Inflammatory macrophage (primary cell): ENCODE data around the gene LDLRAP1.
A peak's percentile ranks its signal among the peaks of the same experiment; 100 is the strongest.
"Not testable (repeated sequence)": the region's sequence is repeated elsewhere in the genome, so short reads cannot be mapped to it uniquely, and the experiment has no call there.

ENCODE experiments used
- DNase-seq, 2 donors: peaks; one replicate each; pipeline ENCODE4 v3.0.0-alpha.2; 2020 to 2022
- total RNA-seq, 18 experiments: gene quantifications; one replicate each; lab custom pipeline; 2026; ENCODE audit warnings: mixed read lengths in 6 of 18, inconsistent platforms in 2 of 18; lab: John Stamatoyannopoulos, UW

LDLRAP1 gene
- total RNA-seq = 5.3 to 154 (median 79.8) reads per million in 18 experiments

DNA sequence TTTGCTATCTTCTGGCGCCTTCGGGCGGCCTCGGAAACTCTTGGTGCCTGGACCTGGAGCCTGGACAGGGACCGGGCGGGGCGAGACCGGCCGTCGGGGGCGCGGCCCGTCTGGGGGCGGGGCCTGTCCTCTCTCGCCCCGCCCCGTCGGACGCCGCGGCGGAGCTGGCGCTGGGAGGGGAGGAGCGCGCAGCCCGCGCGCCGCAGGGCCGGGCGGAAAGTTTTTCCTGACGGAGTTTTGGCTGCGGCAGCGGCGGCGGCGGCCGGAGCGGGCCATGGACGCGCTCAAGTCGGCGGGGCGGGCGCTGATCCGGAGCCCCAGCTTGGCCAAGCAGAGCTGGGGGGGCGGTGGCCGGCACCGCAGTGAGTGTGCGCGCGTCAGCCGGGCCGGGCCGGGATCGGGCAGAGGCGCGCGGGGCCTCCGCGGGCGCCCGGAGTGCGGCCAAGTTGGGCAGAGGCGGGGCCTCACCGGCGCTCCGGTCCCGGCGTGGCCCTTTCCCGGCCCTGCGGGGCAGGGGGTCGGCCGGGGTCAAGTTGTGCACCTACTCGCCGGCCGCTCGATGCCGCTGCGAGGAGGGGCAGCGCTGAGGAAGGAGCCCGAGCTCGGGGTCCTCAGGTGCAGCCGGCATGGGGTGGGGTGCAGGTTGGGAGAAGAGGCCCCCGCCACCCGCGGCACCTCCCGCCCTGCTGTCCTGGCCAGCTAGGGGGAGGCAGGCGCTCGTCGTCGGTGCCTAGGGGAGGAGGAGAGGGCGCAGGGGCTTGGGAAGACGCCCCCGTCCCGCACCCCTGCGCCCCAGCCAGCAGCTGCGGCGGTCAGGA is at the start of gene LDLRAP1:
TSS of gene LDLRAP1 (plus strand) at position 182 of the 818 bp plus-strand sequence. CDS start at position 275, 93 bp downstream.
- DNase-seq = peak; percentile 85 to 91

DNA sequence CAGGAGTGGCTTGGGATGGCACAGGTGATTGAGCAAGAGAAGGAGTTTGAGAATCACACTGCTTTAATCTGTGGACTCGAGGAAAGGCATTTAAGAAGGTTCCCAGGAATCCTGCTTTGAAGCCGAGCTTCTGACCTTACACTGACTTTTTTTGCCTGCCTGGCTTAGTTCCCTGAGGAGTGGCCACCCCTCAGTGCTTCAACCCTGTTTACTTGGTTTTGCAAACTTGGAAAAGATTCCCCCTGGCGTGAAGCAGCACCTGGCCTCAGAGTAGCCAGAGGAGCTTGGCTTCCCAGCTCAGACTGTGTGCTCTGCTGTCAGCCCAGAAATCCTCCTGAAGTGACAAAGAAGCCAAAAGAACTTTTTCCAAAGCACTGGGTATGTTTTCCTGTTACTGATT is 48.5 kb upstream of the LDLRAP1 start:
- DNase-seq = no peak

- no peak for DNase-seq
These were observed 42.7 kb upstream of the LDLRAP1 start for GRCh38 chr1:25500694-25501093.

DNA sequence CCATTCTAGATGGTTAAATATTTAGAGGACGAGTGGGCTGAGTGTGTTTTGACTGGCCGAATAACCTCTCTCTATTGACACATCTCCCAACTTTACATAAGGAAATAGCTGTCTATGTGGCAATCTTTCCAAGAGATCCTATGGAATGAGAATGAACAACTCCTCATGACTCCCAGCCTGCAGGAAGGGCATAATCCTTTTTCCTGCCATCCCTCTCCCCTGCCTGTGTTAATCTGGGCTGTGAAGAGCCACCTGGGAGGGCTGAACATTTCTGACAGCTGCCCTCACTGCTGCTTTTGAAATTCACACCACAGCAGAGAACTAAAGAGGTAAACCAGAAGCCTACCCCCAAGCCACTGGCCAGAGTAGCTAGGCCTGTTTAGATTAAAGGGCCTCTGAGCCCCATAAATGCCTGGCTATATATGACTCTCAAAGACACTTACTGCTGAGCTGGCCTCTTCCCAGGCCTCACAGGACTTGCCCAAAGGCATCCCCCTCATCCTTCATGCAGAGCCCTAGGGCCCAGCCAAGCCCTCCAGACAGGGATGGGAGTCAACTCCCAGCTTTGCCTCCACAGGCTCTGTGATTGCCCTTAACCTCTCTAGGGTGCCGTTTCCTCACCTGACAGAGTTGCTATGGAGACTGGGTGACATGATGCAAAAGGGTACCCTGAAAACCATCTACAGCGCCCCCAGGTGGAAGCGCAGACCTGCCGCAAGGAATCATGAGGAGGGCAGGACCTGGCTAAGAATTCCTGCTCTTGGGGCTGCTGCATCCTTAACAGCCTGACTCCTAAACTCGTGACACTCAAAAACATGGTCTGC is 42.0 kb upstream of the LDLRAP1 start:
- no peak for DNase-seq

- DNase-seq = no peak
These were observed 40.4 kb upstream of the LDLRAP1 start for GRCh38 chr1:25502957-25503356.

DNA sequence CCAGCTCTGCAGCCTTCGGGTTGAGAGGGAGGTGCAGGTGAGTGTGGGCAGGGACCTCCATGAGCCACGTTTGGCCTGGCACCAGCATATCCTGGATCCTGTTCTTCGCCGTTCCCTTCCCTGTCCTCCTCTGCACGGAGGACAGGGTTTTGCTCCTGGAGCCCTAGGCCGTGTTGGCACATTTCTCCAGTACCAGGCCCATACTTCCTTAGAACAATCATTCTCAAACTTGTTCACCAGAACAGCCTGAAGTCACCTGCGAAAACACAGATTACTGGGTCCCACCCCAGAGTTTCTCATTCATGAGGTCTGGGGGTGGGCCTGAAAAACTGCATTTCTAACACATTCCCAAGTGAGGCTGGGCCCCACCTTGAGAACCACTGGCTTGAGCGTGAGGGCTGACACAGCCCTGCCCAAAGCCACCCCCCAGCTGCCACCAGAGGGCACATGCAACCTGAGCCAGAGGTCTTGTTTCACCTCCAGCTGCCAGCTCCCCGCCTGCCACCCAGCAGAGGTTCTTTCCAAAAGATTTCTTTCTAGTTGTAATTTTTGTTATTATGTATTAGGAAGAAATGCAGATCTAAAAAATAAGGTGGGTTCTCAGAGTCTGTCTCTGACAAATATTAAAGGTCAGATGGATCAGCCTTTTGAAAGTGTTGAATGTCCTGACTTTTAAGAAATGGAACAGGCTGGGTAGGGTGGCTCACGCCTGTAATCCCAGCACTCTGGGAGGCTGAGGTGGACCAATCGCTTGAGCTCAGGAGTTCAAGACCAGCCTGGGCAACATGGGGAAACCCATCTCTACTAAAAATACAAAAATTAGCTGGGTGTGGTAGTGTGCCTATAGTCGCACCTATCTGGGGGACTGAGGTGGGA is 39.6 kb upstream of the LDLRAP1 start:
- peak; percentile 27 to 55 for DNase-seq

DNA sequence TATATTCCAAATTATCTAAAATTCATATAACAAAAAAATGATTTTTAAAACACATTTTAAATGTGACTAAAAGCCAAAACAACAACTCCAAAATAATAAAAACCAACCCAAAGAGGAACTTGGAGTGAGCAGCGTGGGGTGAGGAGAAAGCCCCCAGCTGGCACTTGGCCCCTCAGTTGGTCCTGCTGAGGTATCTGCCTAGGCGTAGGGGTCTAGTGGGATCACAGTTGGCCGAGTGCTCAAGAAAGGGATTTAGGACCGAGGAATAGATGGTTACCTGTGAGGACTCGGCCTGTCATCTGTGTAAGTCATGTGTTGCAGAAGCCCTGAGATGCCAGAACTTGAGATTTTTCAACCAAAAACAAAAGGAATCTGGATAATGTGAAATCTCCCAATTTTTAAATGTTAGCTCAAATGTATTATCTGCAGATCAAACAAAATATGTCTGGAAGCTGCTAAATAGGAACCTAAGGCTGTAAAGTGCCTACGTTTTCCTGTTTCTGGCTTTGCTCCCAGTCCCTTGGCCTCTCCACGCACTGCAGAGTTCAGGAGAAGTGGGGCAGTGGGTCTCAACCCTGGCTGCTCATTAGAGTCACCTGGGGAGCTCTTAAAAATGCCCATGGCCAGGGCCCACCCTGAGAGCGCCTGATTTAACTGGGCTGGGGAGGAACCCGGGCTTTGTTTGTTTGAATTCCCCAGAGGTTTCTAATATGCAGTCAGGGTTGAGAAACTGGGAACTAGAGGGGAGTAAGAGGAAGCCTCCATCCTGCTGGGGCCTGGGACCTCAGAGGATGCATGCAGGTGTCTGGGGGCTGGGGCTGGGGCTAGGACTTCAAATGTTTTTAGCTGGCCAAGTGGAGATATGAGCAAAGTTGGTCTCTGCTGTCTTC is 38.5 kb upstream of the LDLRAP1 start:
- DNase-seq = peak; percentile 23 to 39

GRCh38 chr1:25505656-25506385 is 37.6 kb upstream of the LDLRAP1 start:
- peak; percentile 7 to 16 for DNase-seq

DNA sequence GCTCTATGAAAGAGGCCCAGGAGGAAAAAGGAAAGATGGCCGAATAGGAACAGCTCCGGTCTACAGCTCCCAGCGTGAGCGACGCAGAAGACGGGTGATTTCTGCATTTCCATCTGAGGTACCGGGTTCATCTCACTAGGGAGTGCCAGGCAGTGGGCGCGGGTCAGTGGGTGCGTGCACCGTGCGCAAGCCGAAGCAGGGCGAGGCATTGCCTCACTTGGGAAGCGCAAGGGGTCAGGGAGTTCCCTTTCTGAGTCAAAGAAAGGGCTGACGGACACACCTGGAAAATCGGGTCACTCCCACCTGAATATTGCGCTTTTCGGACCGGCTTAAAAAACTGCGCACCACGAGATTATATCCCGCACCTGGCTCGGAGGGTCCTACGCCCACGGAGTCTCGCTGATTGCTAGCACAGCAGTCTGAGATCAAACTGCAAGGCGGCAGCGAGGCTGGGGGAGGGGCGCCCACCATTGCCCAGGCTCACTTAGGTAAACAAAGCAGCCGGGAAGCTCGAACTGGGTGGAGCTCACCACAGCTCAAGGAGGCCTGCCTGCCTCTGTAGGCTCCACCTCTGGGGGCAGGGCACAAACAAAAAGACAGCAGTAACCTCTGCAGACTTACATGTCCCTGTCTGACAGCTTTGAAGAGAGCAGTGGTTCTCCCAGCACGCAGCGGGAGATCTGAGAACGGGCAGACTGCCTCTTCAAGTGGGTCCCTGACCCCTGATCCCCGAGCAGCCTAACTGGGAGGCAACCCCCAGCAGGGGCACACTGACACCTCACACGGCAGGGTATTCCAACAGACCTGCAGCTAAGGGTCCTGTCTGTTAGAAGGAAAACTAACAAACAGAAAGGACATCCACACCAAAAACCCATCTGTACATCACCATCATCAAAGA is 36.6 kb upstream of the LDLRAP1 start:
- DNase-seq = not testable (repeated sequence)

DNA sequence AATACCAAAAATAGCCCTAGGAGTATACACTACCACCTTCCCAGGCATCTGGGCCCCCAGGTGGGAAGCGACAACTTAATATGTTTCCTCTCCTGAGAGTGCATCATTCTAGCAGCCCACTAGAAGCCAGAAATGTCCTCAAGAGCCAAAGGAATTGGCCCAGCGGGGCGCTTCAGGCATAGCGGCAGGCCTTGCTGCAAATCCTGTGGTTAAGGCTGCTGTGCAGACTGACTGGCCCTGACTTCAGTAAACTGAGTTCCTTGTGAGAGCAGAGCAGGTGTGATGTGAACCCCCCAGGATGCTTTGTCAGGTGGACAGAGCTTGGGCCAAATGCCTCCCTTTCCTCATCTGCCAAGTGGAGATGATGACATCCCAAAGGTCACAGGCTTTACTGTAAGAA is 29.7 kb upstream of the LDLRAP1 start:
- DNase-seq = no peak

DNA sequence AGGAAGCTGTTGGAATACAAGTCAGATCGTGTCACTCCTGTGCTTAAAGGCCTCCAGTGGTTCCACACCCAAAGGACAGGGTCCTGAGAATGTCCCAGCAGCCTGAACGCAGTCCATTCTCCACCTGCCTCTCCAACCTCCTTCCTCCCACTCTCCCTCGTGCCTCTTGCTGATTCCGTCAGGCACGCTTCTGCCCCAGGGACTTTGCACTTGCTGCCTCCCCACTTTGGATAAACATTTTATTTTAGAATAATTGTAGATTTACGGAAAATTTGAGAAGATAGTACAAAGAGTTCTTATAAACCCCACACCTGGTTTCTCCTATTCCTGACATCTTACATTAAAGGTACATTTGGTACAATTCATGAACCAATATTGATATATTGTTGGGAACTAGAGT is 28.4 kb upstream of the LDLRAP1 start:
- no peak for DNase-seq

DNA sequence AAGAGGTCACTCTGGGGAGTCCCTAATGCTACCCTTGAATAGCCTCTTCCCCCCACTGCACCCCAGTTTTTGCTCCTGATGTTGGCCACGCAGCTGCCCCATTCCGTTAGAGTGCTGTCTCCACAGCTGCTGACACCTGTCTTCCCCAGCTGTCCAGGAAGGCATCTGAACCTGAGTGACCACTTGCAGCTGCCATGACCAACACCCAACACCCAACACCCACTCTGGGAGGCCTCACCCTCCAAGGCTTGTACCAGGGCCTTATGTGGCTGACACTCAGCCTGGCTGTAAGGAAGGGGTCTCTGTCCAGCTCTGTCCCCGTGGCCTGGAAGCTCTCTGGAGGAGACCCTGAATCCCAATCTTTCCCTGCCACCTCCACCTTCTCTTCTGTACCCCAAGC is 26.7 kb upstream of the LDLRAP1 start:
- no peak for DNase-seq

DNA sequence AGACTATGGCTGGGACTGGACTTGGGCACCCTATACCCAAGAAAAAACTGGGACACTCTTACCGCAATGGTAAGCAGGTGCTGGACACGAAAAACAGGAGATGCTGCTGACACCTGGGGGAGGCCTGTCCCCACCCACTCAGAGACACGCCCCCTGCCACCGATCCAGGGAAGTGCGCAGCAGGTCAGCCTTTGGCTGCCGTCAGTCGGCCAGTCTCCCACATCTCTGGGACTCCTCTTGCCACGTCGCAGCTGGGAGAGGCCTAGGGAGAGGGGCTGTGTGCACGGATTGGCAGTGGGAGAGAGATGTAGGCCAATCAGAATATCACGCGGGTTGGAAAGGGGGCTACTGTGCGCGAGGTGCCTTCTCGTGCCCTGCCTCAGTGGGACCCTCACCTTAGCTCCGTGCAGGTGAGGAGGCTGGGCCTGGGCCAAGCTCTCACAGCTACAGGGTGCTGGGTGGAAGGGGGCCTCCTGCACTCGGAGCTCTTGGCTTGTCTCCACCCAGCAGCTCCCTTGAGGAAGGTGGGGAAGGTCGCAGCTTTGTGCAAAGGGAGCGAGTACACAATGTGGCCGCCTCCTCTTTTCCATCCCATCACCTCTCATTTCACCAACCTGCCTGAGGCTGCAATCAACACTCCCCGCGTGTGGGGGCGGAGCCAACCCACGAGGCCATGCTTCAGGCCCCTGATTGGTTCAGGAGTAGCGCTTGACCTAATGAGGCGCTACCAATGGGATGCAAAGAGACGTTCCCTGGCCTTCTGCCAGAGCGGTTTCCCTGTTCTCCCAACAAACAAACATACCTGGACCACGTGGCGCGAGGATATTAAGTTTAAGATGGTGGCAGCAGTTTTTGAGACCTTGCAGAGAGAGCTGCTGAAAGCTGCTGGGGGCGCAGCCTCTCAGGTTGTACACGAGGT is 25.7 kb upstream of the LDLRAP1 start:
- DNase-seq = no peak

GRCh38 chr1:25519624-25520023 is 23.8 kb upstream of the LDLRAP1 start:
- DNase-seq = no peak

GRCh38 chr1:25520446-25521061 is 22.9 kb upstream of the LDLRAP1 start:
- peak; percentile 50 to 56 for DNase-seq

DNA sequence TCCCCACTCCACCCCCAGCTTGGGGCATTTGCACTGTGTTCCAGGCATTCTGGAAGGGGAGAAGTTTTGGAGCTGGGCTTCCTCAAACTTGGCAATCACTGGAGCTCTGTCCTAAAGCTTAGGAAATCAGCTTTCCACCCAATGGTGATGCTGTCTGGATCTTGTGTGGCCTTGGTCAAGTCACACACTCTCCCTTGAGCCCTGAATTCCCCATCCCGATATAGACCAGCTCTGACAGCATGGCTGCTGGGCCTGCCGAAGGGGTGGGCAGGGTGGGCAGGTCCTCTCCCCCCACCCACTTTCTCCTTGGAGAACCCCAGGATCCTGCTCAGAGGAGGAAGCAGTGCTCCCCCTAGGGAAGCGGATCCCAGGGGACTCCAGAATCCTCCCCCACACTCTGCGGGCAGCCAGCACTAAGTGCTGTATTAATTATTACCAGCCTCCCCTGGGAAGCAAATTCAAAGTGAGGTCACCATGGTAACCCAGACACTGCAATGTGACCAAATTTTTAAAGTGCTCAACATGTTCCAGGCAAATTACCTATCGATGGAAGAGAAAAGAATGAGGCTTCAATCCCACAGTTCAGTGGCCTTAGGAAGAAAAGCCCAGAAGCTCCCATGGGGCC is 21.3 kb upstream of the LDLRAP1 start:
- no peak for DNase-seq

DNA sequence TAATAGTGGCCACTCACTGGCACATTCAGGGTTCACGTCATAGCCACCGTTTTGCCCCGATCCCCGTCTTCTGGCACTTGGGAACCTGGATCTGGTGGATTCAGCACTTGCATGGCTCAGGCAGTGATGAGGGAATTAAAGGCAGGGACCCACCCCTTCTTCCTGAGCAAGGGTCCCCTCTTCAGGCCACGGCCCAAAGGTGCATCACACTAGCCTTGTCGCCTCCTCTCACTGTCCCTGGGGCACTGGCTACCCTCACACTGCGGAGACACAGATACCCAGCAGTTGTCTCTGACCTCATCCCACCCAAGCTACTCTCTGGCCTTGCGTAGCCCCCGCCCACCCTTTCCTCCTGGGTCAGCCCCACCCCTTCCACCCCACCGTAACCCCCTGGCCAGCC is 19.9 kb upstream of the LDLRAP1 start:
- DNase-seq = no peak
